H9 (cell line): ENCODE results near the gene APPL2. TPM values are rescaled to one million over a fixed set of nuclear protein-coding genes. Genes with fewer than 3 reads are reported as not detected.

Experiments used
- DNase-seq: peaks from one replicate; pipeline ENCODE4 v3.0.0-alpha.2; 2017
- H2AFZ ChIP-seq: one replicate; pipeline ENCODE4 v1.6.1; 2013; ENCODE audit warnings: mild to moderate bottlenecking, low read length, control low read depth, moderate library complexity
- H2AK5ac ChIP-seq: 2 replicates; pipeline ENCODE4 v1.6.1; 2013; ENCODE audit warnings: low read length, control low read depth, mixed read lengths; ENCODE audit not compliant: insufficient read length
- H2BK120ac ChIP-seq: one replicate; pipeline ENCODE4 v1.6.1; 2013; ENCODE audit warnings: low read depth, mild to moderate bottlenecking, low read length, control low read depth, inconsistent platforms; ENCODE audit not compliant: poor library complexity, severe bottlenecking
- H2BK12ac ChIP-seq: 2 replicates; pipeline ENCODE4 v1.6.1; 2013; ENCODE audit warnings: low read length, control low read depth, mixed read lengths, low read depth; ENCODE audit not compliant: insufficient read length
- H2BK15ac ChIP-seq: 2 replicates; pipeline ENCODE4 v1.6.1; 2013; ENCODE audit warnings: low read depth, low read length, control low read depth
- H2BK20ac ChIP-seq: one replicate; pipeline ENCODE4 v1.6.1; 2013; ENCODE audit warnings: low read depth, mild to moderate bottlenecking, low read length, control low read depth, inconsistent platforms; ENCODE audit not compliant: poor library complexity, severe bottlenecking
- H2BK5ac ChIP-seq: 2 replicates; pipeline ENCODE4 v1.6.1; 2013; ENCODE audit warnings: low read length, control low read depth, mixed read lengths; ENCODE audit not compliant: insufficient read length
- H3K14ac ChIP-seq: 2 replicates; pipeline ENCODE4 v1.6.1; 2013; ENCODE audit warnings: low read length, control low read depth; ENCODE audit not compliant: insufficient read depth
- H3K18ac ChIP-seq: 2 replicates; pipeline ENCODE4 v1.6.1; 2013; ENCODE audit warnings: low read depth, mild to moderate bottlenecking, mixed read lengths, low read length, control low read depth; ENCODE audit not compliant: insufficient read length
- H3K23ac ChIP-seq: 2 replicates; pipeline ENCODE4 v1.6.1; 2013; ENCODE audit warnings: low read length, control low read depth, mixed read lengths, low read depth; ENCODE audit not compliant: insufficient read length
- H3K23me2 ChIP-seq: 2 replicates; pipeline ENCODE4 v1.6.1; 2013; ENCODE audit warnings: low read depth, mild to moderate bottlenecking, mixed read lengths, low read length, control low read depth; ENCODE audit not compliant: insufficient read length, poor library complexity, severe bottlenecking
- H3K27ac ChIP-seq: 2 replicates; pipeline ENCODE4 v1.5.1; 2013; ENCODE audit warnings: low read length, control low read depth, mixed read lengths, low read depth; ENCODE audit not compliant: insufficient read length
- H3K27me3 ChIP-seq: 2 replicates; pipeline ENCODE4 v1.6.1; 2013; ENCODE audit warnings: low read length, control low read depth, inconsistent platforms; ENCODE audit not compliant: insufficient read depth
- H3K4ac ChIP-seq: 2 replicates; pipeline ENCODE4 v1.6.1; 2013; ENCODE audit warnings: low read depth, mild to moderate bottlenecking, control low read depth, inconsistent platforms, low read length, moderate library complexity
- H3K4me1 ChIP-seq: 2 replicates; pipeline ENCODE4 v1.6.1; 2013; ENCODE audit warnings: low read length, control low read depth, inconsistent platforms; ENCODE audit not compliant: insufficient read depth
- H3K4me2 ChIP-seq: 2 replicates; pipeline ENCODE4 v1.6.1; 2013; ENCODE audit warnings: low read length, control low read depth, mixed read lengths; ENCODE audit not compliant: insufficient read length, insufficient read depth
- H3K56ac ChIP-seq: 2 replicates; pipeline ENCODE4 v1.6.1; 2013; ENCODE audit warnings: low read depth, mild to moderate bottlenecking, mixed read lengths, low read length, control low read depth; ENCODE audit not compliant: insufficient read length
- H3K79me1 ChIP-seq: 2 replicates; pipeline ENCODE4 v1.6.1; 2013; ENCODE audit warnings: low read depth, mild to moderate bottlenecking, moderate library complexity, low read length, control low read depth, inconsistent platforms; ENCODE audit not compliant: insufficient read depth, poor library complexity, severe bottlenecking
- H3K79me2 ChIP-seq: 2 replicates; pipeline ENCODE4 v1.6.1; 2013; ENCODE audit warnings: low read length, control low read depth, inconsistent platforms; ENCODE audit not compliant: insufficient read depth
- H3K9ac ChIP-seq: 2 replicates; pipeline ENCODE4 v1.6.1; 2013; ENCODE audit warnings: low read length, control low read depth, mixed read lengths; ENCODE audit not compliant: insufficient read length; ENCODE audit errors: extremely low read depth
- H3K9me3 ChIP-seq: one replicate; pipeline ENCODE4 v1.6.1; 2013; ENCODE audit warnings: low read depth, low read length, inconsistent platforms; ENCODE audit not compliant: control insufficient read depth
- H3T11ph ChIP-seq: one replicate; pipeline ENCODE4 v1.6.1; 2013; ENCODE audit warnings: mild to moderate bottlenecking, low read length, control low read depth, inconsistent platforms
- H4K20me1 ChIP-seq: one replicate; pipeline ENCODE4 v1.6.1; 2013; ENCODE audit not compliant: control insufficient read depth, insufficient read length, insufficient read depth
- H4K5ac ChIP-seq: 2 replicates; pipeline ENCODE4 v1.6.1; 2013; ENCODE audit warnings: low read depth, mild to moderate bottlenecking, mixed read lengths, low read length, control low read depth; ENCODE audit not compliant: insufficient read length
- H4K8ac ChIP-seq: replicated peaks from 2 replicates; pipeline ENCODE4 v1.6.1; 2013; ENCODE audit warnings: low read length, control low read depth, mixed read lengths, low read depth; ENCODE audit not compliant: insufficient read length
- H4K91ac ChIP-seq: 2 replicates; pipeline ENCODE4 v1.6.1; 2013; ENCODE audit warnings: low read depth, mild to moderate bottlenecking, moderate library complexity, mixed read lengths, low read length, control low read depth; ENCODE audit not compliant: insufficient read length
- H3K27ac Mint-ChIP-seq, 3 experiments: 2 replicates in 2 of 3; 3 replicates in 1 of 3; pipeline ENCODE4 v1.8.0; 2020 to 2021; ENCODE audit warnings: mixed read lengths in 3 of 3, mild to moderate bottlenecking in 1 of 3, moderate library complexity in 1 of 3
- H3K27me3 Mint-ChIP-seq: 2 replicates; pipeline ENCODE4 v1.8.0; 2021; ENCODE audit warnings: low read depth, mild to moderate bottlenecking, moderate library complexity, mixed read lengths
- H3K36me3 Mint-ChIP-seq, 3 experiments: 2 replicates in 2 of 3; 3 replicates in 1 of 3; pipeline ENCODE4 v1.8.0; 2020 to 2021; ENCODE audit warnings: low read depth in 3 of 3, mixed read lengths in 3 of 3; ENCODE audit not compliant: insufficient read depth in 1 of 3
- H3K4me1 Mint-ChIP-seq, 2 experiments: 2 replicates each; pipeline ENCODE4 v1.8.0; 2020; ENCODE audit warnings: mixed read lengths in 2 of 2
- H3K4me3 Mint-ChIP-seq, 2 experiments: 2 replicates in 1 of 2; 3 replicates in 1 of 2; pipeline ENCODE4 v1.8.0; 2020 to 2021; ENCODE audit warnings: mild to moderate bottlenecking in 2 of 2, mixed read lengths in 2 of 2, moderate library complexity in 1 of 2
- H3K9me3 Mint-ChIP-seq, 2 experiments: 2 replicates in 1 of 2; 3 replicates in 1 of 2; pipeline ENCODE4 v1.8.0; 2020; ENCODE audit warnings: mild to moderate bottlenecking in 2 of 2, mixed read lengths in 2 of 2, moderate library complexity in 1 of 2
- CTCF ChIP-seq: fragments of 200-600 bp; sonication (generic); conservative IDR thresholded peaks from 3 replicates; pipeline ENCODE4 v1.8.0; 2021; ENCODE audit warnings: antibody characterized with exemption, mild to moderate bottlenecking
- WGBS: extraction: QIAGEN DNeasy Blood & Tissue Kit; methylation state at CpG from one replicate; pipeline ENCODE4 v1.1.7; 2013; ENCODE audit warnings: missing lambda C conversion rate, low lambda C conversion rate, mixed read lengths; ENCODE audit not compliant: insufficient read length; ENCODE audit errors: extremely low coverage; 5-methylcytosine and 5-hydroxymethylcytosine counted together
- total RNA-seq: library from RNA; stranded (reverse); gene quantifications from 2 replicates; pipeline ENCODE4 v1.2.1, GENCODE V29; 2021

The APPL2 gene
- total RNA-seq, 1 experiment from 2014 or later = 18.5 TPM

GRCh38 chr12:105272152-105272551 lies 36.2 kb upstream of the APPL2 start:
- Histone ChIP-seq H4K8ac (no peak overlapping the region), H3K14ac (no peak overlapping the region), H4K5ac (no peak overlapping the region), H3K27me3 (no peaks in the 10 kb centered on the region), H3K9ac (no peak overlapping the region), H3K4me1 (no peaks in the 10 kb centered on the region), H3K9me3 (no peaks in the 10 kb centered on the region), H2BK12ac (no peak overlapping the region), H3K23me2 (no peaks in the 10 kb centered on the region), H2BK120ac (no peak overlapping the region), H2BK20ac (no peak overlapping the region), H3T11ph (no peak overlapping the region), H2BK15ac (no peak overlapping the region), H3K4me2 (no peak overlapping the region), H3K23ac (no peak overlapping the region), H3K18ac (no peak overlapping the region), H3K79me1 (no peaks in the 10 kb centered on the region), H3K27ac (no peak overlapping the region), H2AK5ac (no peak overlapping the region), H3K79me2 (no peaks in the 10 kb centered on the region), H4K91ac (no peak overlapping the region), H3K56ac (no peak overlapping the region), H2BK5ac (no peak overlapping the region), H4K20me1 (no peaks in the 10 kb centered on the region), H2AFZ (no peak overlapping the region), H3K4ac (no peak overlapping the region)
- WGBS = no CpG with 5 or more reads among the region's 3 CpGs
- H3K36me3 Mint-ChIP-seq = no peaks in the 10 kb centered on the region
- no peak for DNase-seq
- no peak for TF ChIP-seq CTCF
- H3K4me1 Mint-ChIP-seq = peaks cover 8 to 13% of the 10 kb centered on the region in 2 experiments
- no peaks in the 10 kb centered on the region for H3K9me3 Mint-ChIP-seq
- no peak overlapping the region for H3K27ac Mint-ChIP-seq
- H3K4me3 Mint-ChIP-seq = no peak overlapping the region
- H3K27me3 Mint-ChIP-seq = no peaks in the 10 kb centered on the region
